IMR-90 (cell line): ENCODE measurements around the gene SNRPD2. TPM values are rescaled to one million over a fixed set of nuclear protein-coding genes. Genes with fewer than 3 reads are reported as not detected.

Experiments used
- ATAC-seq: fragments of 200-7000 bp; cut with Tn5 transposase; 2 replicates; pipeline ENCODE4 v1.9.1; 2020; ENCODE audit warnings: low read depth, mild to moderate bottlenecking, moderate library complexity
- BruUV-seq: library from RNA; stranded (reverse); fragments of 400-500 nt; replicated peaks from 2 replicates; lab custom pipeline; 2021; lab: Mats Ljungman, UMichigan
- CTCF ChIA-PET: fragments of 300-600 bp; formaldehyde crosslinking; extraction: SDS; loops from one replicate; lab custom pipeline; 2021; ENCODE audit warnings: antibody characterized with exemption; lab: Yijun Ruan, JAX
- POLR2A ChIA-PET: fragments of 300-600 bp; sonication (Branson Sonifier 250); formaldehyde crosslinking; loops from one replicate; lab custom pipeline; 2022; ENCODE audit warnings: antibody characterized with exemption; ENCODE audit not compliant: unreplicated experiment; lab: Charles Lee
- DNase-seq: peaks from one replicate; pipeline ENCODE4 v3.0.0; 2013
- H2AFZ ChIP-seq: replicated peaks from 2 replicates; pipeline ENCODE3; 2013; ENCODE audit warnings: low read length, mild to moderate bottlenecking; ENCODE audit not compliant: poor library complexity
- H2AK5ac ChIP-seq: 2 replicates; pipeline ENCODE4 v1.6.1; 2013; ENCODE audit warnings: low read depth, low read length, inconsistent platforms
- H2AK9ac ChIP-seq: replicated peaks from 2 replicates; pipeline ENCODE3; 2013; ENCODE audit warnings: mild to moderate bottlenecking, low read depth, low read length, moderate library complexity; ENCODE audit not compliant: poor library complexity
- H2BK120ac ChIP-seq: 2 replicates; pipeline ENCODE4 v1.6.1; 2013; ENCODE audit warnings: low read depth, low read length, inconsistent platforms
- H2BK15ac ChIP-seq: 3 replicates; pipeline ENCODE4 v1.6.1; 2013; ENCODE audit warnings: low read depth, low read length, inconsistent platforms
- H2BK20ac ChIP-seq: 2 replicates; pipeline ENCODE4 v1.6.1; 2013; ENCODE audit warnings: low read depth, mild to moderate bottlenecking, inconsistent platforms, low read length, moderate library complexity
- H2BK5ac ChIP-seq: 2 replicates; pipeline ENCODE4 v1.6.1; 2013; ENCODE audit warnings: mild to moderate bottlenecking, low read depth, low read length, inconsistent platforms; ENCODE audit not compliant: poor library complexity, severe bottlenecking
- H3K14ac ChIP-seq: replicated peaks from 2 replicates; pipeline ENCODE4 v1.6.1; 2013; ENCODE audit warnings: low read depth, low read length, inconsistent platforms
- H3K18ac ChIP-seq: 2 replicates; pipeline ENCODE4 v1.6.1; 2013; ENCODE audit warnings: low read depth, low read length, control low read depth
- H3K23ac ChIP-seq: 2 replicates; pipeline ENCODE4 v1.6.1; 2013; ENCODE audit warnings: low read depth, low read length, inconsistent platforms
- H3K27ac ChIP-seq: 2 replicates; pipeline ENCODE4 v1.5.1; 2013; ENCODE audit warnings: mild to moderate bottlenecking, control low read depth, low read length; ENCODE audit not compliant: insufficient read depth
- H3K27me3 ChIP-seq: 2 replicates; pipeline ENCODE4 v1.6.1; 2013; ENCODE audit warnings: low read length; ENCODE audit not compliant: control insufficient read depth, insufficient read depth
- H3K36me3 ChIP-seq: 2 replicates; pipeline ENCODE4 v1.6.1; 2013; ENCODE audit warnings: low read length, mixed read lengths; ENCODE audit not compliant: control insufficient read depth, insufficient read depth
- H3K4ac ChIP-seq: 2 replicates; pipeline ENCODE4 v1.6.1; 2013; ENCODE audit warnings: low read depth, low read length, inconsistent platforms
- H3K4me1 ChIP-seq: 2 replicates; pipeline ENCODE4 v1.6.1; 2013; ENCODE audit warnings: low read length, mixed read lengths; ENCODE audit not compliant: control insufficient read depth, insufficient read depth
- H3K4me2 ChIP-seq: 2 replicates; pipeline ENCODE4 v1.6.1; 2013; ENCODE audit warnings: low read depth, mild to moderate bottlenecking, control low read depth, low read length, moderate library complexity
- H3K4me3 ChIP-seq: 2 replicates; pipeline ENCODE4 v1.5.1; 2013; ENCODE audit warnings: low read depth, mild to moderate bottlenecking, control low read depth, low read length, moderate library complexity; ENCODE audit not compliant: insufficient read depth
- H3K56ac ChIP-seq: 2 replicates; pipeline ENCODE4 v1.6.1; 2013; ENCODE audit warnings: low read length, inconsistent platforms; ENCODE audit not compliant: insufficient read depth; ENCODE audit errors: extremely low read depth
- H3K79me1 ChIP-seq, 2 experiments: 2 replicates each; pipeline ENCODE4 v1.6.1; 2013; ENCODE audit warnings: low read length in 2 of 2, inconsistent platforms in 1 of 2, low read depth in 1 of 2
- H3K9ac ChIP-seq: 2 replicates; pipeline ENCODE4 v1.6.1; 2013; ENCODE audit warnings: low read depth, low read length, control low read depth
- H3K9me1 ChIP-seq: 2 replicates; pipeline ENCODE4 v1.6.1; 2013; ENCODE audit warnings: low read length, inconsistent platforms; ENCODE audit not compliant: insufficient read depth
- H3K9me3 ChIP-seq: 2 replicates; pipeline ENCODE4 v1.6.1; 2013; ENCODE audit warnings: low read length; ENCODE audit not compliant: control insufficient read depth, insufficient read depth
- H4K20me1 ChIP-seq: 2 replicates; pipeline ENCODE4 v1.6.1; 2013; ENCODE audit warnings: low read length, inconsistent platforms; ENCODE audit not compliant: insufficient read depth
- H4K5ac ChIP-seq: 2 replicates; pipeline ENCODE4 v1.6.1; 2013; ENCODE audit warnings: mild to moderate bottlenecking, low read depth, low read length, control low read depth
- H4K8ac ChIP-seq, 2 experiments: 2 replicates each; pipeline ENCODE4 v1.6.1; 2013; ENCODE audit warnings: low read depth in 2 of 2, low read length in 2 of 2, control low read depth in 1 of 2, inconsistent platforms in 1 of 2
- H4K91ac ChIP-seq: 2 replicates; pipeline ENCODE4 v1.6.1; 2013; ENCODE audit warnings: low read depth, low read length, inconsistent platforms; ENCODE audit not compliant: insufficient read depth
- CEBPB ChIP-seq: IDR thresholded peaks from 2 replicates; pipeline ENCODE4 v1.6.1; 2012; ENCODE audit warnings: low read depth, low read length, improper control_type of control experiment
- FOS ChIP-seq: fragments of 150-350 bp; IDR thresholded peaks from 2 replicates; pipeline ENCODE4 v1.6.1; 2016; ENCODE audit warnings: low read depth, low read length
- RFX5 ChIP-seq: IDR thresholded peaks from 2 replicates; pipeline ENCODE4 v1.8.0; 2012; ENCODE audit warnings: low read depth, mild to moderate bottlenecking, low read length, moderate library complexity
- WGBS, 2 experiments: methylation state at CpG; one replicate each; pipeline versions ENCODE4 v1.1.5 to v1.1.7; 2013; ENCODE audit warnings: missing lambda C conversion rate in 2 of 2; ENCODE audit not compliant: insufficient read length in 1 of 2; ENCODE audit errors: extremely low coverage in 2 of 2; 5-methylcytosine and 5-hydroxymethylcytosine counted together
- dilution Hi-C: fragments of 300-500 bp; cut with HindIII; formaldehyde crosslinking; loops from one replicate; pipeline ENCODE4 v1.14.3; 2018; ENCODE audit warnings: low sequenced_read_pairs; ENCODE audit not compliant: unreplicated experiment
- in situ Hi-C: fragments of 300-500 bp; cut with MboI; formaldehyde crosslinking; loops from 3 replicates; pipeline ENCODE4 v1.14.3; 2019; ENCODE audit warnings: low sequenced_read_pairs, inconsistent platforms, mixed read lengths
- intact Hi-C: fragments of 100-400 bp; cut with micrococcal nuclease; formaldehyde crosslinking; loops from 2 replicates; pipeline ENCODE4 v1.10.0; 2022
- polyA plus RNA-seq, 3 experiments: library from polyadenylated mRNA; depleted of rRNA; stranded (reverse); fragments of >200 nt; gene quantifications; 2 replicates each; pipeline ENCODE4 v1.2.3, GENCODE V29; 2012; ENCODE audit warnings: low replicate concordance in 1 of 3
- total RNA-seq: library from RNA; depleted of rRNA; stranded (reverse); fragments of >200 nt; gene quantifications from 2 replicates; pipeline ENCODE4 v1.2.3, GENCODE V29; 2012

Gene SNRPD2
- total and polyA plus RNA-seq, 2 of the 4 experiments (the other 2 are of a cell fraction) = 587 to 877 TPM

DNA sequence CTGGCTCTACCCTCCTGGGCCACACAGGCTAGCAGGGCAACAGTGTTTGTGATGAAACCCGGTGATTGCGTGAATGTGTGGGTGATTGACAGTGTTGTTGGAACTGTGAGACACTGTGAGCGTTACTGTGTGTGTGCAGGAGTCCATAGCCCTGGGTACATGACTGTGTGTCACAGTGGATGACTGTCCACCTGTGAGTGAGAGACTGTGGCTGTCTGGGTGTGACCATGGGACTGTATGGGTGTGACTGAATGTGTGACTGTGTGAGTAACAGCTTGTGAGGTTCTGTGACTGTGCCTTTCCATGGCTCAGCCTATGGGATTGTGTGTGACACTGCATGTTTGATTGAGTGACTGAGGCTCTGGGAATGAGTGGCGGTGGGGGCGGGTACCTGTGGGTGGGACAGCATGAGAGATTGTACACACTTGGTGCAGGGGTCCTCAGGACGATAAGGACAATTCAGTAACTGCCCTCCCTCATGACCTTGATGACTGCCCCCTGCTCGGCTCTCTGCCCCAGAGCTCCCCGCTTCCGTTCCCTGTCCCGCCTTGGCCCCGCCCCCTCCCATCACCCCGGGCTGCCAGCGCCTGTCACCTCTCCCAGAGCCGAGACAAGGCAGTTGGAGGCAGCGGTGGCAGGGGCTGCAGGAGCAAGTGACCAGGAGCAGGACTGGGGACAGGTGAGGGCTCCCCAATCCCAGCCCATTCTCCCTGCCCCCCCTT is 24.0 kb downstream of the SNRPD2 start, which contains the start of gene GIPR:
Gene GIPR, plus strand, starts transcription at position 602 of the 722 bp plus-strand sequence. CDS start 1,300 bp downstream, outside the sequence.
- H3K79me1 ChIP-seq = no peaks in the 10 kb centered on the region
- H4K20me1 ChIP-seq = no peaks in the 10 kb centered on the region
- peak within 1 kb of the TSS; percentile 62 for H3K4me3 ChIP-seq
- H3K4me1 ChIP-seq = peaks cover 5% of the 10 kb centered on the region
- H4K91ac ChIP-seq = peak within 1 kb of the TSS; percentile 6; the same call in 1 of the 2 replicates
- peak within 1 kb of the TSS; percentile 54 for H3K23ac ChIP-seq
- no TSS peak for BruUV-seq
- ChIA-PET CTCF (no interaction called here), POLR2A (interaction anchor here (1.6 kb wide), 1 partner anchor 10 kb away, joined by 5 read pairs; no protein-coding TSS in a partner anchor)
- DNase-seq (peak; percentile 38), ATAC-seq (no peak)
- peak within 1 kb of the TSS; percentile 16; the same call in 1 of the 2 replicates for H2BK20ac ChIP-seq
- 3% methylated on average over 9 of the region's 15 CpGs; no CpG with 5 or more reads in 1 of the 2 experiments for WGBS, 2 experiments
- H4K5ac ChIP-seq = peak within 1 kb of the TSS; percentile 55
- intact Hi-C loops (no loop called here), dilution Hi-C loops (no loop called here), in situ Hi-C loops (no loop called here)
- peak within 1 kb of the TSS; percentile 99 for H3K4me2 ChIP-seq
- H3K27me3 ChIP-seq = peaks cover 14% of the 10 kb centered on the region
- H3K14ac ChIP-seq = peak within 1 kb of the TSS; percentile 48
- no peak for TF ChIP-seq RFX5
- TF ChIP-seq CEBPB = peak; percentile 42
- TF ChIP-seq FOS = 0 out of 2 replicates have a peak, but pooled peaks have one; percentile 14
- H2AK5ac ChIP-seq = peak within 1 kb of the TSS; percentile 37; the same call in 1 of the 2 replicates
- H3K9ac ChIP-seq = peak within 1 kb of the TSS; percentile 65
- no peak within 1 kb of the TSS for H2BK15ac ChIP-seq
- H3K27ac ChIP-seq = 0 out of 2 replicates have a peak within 1 kb of the TSS, but pooled peaks have one; percentile 1
- peak within 1 kb of the TSS; percentile 90 for H2AFZ ChIP-seq
- peak within 1 kb of the TSS; percentile 11 for H3K4ac ChIP-seq
- H3K9me3 ChIP-seq = no peaks in the 10 kb centered on the region
- H3K18ac ChIP-seq = peak within 1 kb of the TSS; percentile 45; the same call in 1 of the 2 replicates
- H2BK120ac ChIP-seq = peak within 1 kb of the TSS; percentile 12; the same call in 1 of the 2 replicates
- H2BK5ac ChIP-seq = no peak within 1 kb of the TSS
- peak within 1 kb of the TSS in 1 of 2 experiments; percentile 55; a peak in 2 of 4 replicates for H4K8ac ChIP-seq
- H3K9me1 ChIP-seq = peaks cover 8% of the 10 kb centered on the region
- 0 out of 2 replicates have a peak within 1 kb of the TSS, but pooled peaks have one; percentile 40 for H3K56ac ChIP-seq
- no peaks in the 10 kb centered on the region for H3K36me3 ChIP-seq
- peak within 1 kb of the TSS; percentile 65 for H2AK9ac ChIP-seq
